HG03175 (cell line): ENCODE results near the gene ACAN.

ENCODE experiments used
- ATAC-seq: cut with Tn5 transposase; IDR thresholded peaks from one replicate; pipeline ENCODE4 v1.9.1; 2021; ENCODE audit warnings: mild to moderate bottlenecking, moderate library complexity; ENCODE audit not compliant: unreplicated experiment

Gene ACAN

DNA sequence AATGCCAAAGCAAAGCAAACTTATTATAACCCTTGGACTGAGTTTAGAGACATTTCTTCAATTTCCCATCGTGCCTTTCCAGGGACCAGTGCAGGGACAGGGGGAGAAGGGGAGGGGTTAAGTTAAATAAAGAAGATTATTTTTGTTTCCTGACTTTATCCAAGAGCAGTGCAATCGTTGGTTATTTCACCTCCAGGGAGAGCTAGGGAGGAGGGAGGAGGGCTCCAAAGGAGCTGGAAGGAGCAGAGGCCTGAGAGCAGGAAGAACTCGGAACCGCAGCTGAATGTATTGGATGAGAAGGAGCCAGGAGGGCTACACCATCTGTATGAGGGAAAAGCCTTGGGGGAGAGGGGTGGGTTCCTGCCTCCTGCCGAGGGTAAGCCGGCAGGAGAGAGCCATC is 71.4 kb downstream of the ACAN start:
- no peak for ATAC-seq

DNA sequence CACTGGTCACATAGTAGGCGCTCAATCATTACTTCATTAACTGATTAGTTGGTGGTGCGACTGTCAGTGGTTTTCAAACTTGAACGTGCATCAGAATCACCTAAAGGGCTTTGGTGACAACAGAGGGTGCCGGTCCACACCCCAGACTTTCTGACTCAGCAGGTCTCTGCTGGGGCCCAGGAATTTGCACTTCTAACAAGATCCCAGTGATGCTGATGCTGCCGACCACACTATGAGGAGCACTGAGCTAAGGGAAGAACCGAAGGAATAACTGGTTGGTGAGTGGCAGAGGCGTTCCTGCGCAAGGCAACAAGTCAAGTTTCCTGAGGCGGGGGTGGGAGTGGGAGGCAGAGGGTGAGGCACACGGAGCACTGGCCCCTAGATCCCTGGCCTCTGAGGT is 73.3 kb downstream of the ACAN start:
- ATAC-seq = no peak

DNA sequence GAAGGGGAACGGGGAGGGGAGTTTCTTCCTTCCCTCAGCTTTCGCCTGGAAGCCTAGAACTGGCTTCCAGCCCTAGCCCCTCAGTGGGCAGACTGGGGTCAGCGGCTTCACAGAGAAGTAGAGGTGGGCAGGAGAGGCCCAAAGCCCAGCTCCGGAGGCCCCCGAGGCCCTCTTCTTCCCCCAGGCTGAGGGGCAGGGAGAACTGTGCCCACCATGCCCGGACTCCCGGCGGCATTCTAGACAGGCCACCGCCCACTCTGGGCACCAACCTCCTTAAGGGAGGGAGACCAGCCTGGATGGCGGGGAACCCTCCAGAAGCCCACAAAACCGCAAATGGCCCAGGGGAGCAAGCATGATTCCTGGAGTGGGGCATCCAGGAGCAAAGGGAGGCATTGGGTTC is 74.2 kb downstream of the ACAN start:
- ATAC-seq = no peak

DNA sequence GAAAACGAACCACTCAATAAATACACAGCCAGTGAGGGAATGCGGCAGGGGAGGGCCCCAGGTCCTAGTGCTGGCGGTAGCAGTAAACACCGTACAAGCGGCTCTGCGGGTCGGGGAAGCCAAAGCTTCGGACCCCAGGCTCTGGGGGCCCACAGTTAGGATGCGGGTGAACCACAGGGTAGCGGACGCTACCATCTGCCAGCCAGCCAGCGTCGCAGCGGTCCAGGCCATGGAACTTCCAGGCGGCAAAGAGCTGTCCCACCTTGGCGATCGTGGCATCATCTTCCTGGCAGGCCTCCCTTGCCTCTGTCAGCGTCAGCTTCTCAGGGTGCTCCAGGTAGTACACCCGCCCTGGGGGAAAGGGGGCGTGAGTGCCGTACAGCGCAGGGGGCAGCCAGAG is 74.7 kb downstream of the ACAN start:
- no peak for ATAC-seq

DNA sequence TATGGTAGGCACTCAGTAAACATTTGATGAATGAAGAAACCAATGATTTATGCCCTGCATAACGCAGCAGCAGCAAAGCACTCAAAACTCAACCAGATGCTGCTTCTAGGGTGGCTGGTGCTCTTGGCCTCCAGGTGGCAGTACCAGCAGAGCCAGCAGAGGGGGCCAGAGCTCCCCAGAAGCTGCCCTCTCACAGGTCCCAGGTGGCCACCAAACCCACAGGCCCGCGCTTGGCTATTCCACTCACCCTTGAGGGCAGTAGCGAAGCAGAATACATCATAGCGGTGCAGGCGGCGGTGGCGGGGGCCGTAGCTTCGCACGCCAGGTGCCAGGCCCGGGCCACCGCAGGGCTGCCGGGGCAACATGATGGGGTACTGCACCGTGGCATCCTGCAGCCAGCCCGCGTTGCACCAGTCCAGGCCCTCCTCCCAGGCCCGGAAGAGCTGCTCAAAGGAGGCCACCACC is 75.5 kb downstream of the ACAN start:
- ATAC-seq = no peak

DNA sequence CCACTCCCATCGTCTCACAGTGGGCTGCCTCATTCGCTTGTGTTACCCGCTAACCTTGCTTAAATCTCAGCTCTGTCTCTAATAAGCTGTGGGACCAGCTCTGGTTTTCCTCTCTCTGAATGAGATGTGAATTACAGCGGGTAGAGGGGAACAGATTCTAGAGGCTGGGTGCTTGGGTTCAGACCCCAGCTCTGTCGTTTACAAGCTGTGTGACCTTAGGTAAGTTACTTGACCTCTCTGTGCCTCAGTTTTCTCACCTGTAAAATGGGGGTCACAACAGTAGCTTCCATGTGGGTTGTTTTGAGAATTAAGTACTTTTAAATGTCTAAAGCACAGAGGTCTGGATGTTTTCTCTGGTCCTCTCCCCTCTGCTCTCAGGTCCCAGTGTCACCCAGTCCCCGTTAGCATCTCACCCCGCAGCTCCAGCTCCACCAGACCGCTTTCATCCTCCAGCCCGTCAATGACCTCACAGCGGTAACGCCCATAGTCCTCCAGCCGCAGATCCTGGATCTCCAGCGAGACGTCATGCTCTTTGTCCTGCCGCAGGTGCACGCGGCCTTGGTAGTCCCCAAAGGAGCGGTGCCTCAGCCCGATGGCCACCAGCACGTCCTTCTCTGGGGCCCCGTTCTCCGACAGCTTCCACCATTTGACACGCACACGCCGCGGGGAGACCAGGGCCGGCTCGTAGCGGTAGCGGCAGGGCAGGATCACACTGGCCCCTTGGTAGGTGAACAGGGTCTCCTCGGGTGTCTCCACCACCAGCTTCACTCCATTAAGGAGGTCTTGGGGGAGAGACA is 77.9 kb downstream of the ACAN start:
- no peak for ATAC-seq

DNA sequence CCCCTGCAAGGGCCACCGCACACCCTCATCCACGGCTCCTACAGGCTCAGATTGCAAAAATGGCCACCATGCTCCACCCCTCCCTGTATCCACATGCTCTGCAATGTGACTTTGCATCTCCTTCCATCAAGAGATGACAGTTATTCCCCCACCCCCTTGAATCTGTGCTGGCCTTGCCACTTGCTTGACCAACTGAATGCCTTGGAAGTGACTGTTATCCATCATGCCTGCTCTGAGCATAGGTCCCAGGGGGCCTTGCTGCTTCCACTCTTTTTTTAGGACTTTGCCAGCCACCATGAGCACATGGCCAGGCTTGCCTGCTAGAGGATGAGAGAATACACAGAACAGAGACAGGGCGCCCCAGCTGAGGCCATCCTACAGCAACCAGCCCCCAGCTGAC is 78.5 kb downstream of the ACAN start:
- no peak for ATAC-seq

DNA sequence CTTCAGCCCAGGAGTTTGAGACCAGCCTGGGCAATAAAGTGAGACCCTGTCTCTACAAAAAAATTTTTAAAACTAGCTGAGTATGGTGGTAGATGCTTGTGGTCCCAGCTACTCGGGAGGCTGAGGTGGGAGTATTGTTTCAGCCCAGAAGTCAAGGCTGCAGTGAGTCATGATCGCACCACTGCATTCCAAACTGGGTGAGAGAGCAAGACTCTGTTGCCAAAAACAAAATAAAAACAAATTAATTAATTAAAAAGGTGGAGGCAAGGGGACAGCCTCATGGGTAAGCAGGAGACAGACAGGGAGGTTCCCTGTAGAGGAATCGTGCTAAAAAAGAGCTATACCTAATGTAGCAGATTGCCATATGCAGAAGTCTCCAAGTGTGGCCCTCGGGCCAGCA is 79.5 kb downstream of the ACAN start:
- ATAC-seq = no peak

DNA sequence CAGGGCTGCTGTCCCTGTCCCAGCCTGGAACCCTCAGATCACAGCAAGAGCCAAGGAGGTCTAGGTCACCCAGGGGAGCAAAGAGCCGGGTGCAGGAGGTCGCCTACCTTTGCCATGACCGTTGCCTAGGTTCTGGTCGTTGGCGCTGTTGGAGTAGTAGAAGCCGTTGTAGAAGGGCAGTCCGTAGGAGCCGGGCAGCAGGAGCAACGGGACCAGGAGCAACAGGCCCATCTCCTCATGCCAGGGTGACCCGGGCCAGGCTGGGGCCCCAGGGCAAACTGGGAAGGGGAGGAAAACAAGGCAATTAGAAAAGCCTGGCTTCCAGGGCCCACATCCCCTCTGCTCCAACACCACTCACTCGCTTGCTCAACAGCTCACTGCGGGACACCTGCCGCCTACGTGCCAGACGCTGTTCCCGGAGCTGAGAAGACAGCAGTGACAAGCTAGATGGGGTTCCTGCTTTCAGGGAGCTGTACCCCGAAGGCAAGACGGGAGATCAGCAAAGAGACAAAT is 83.9 kb downstream of the ACAN start:
- ATAC-seq = no peak

DNA sequence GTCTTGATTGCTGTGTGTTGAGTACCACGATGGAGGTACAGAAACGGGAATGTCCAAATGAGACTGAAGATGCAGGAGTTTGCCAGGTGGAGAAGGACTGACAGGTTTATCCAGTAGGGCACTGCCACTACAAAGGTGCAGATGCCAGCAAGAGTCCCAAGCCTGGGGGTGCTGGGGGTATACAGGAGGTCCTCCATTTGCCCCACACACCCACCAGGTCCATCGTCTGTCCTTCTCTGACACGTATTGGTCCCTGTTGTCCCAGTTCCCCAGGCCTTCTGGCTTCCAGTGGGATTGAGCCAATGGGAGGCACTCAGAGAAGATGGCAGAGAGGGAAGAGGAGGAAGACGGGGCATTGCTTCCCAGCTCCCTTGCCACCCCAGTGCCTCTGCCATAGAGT is 85.5 kb downstream of the ACAN start:
- no peak for ATAC-seq

DNA sequence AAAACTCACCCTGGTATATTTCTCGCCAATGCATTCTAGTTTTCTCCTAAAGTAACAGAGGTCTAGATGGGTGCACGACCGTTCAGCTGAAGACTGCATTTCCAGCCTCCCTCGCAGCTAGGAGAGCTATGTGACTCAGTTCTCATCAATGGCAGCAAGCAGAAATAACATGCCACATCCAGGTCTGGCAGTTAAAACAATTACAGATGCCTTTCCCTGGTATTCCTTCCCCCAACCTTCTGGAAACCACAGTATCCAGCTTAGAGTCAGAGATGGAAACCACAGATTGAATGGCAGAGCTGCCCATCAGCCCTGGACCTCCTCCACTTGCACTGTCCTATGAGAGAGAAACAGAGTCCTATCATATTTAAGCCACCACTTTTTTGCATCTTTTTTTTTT is 87.3 kb downstream of the ACAN start:
- no peak for ATAC-seq

DNA sequence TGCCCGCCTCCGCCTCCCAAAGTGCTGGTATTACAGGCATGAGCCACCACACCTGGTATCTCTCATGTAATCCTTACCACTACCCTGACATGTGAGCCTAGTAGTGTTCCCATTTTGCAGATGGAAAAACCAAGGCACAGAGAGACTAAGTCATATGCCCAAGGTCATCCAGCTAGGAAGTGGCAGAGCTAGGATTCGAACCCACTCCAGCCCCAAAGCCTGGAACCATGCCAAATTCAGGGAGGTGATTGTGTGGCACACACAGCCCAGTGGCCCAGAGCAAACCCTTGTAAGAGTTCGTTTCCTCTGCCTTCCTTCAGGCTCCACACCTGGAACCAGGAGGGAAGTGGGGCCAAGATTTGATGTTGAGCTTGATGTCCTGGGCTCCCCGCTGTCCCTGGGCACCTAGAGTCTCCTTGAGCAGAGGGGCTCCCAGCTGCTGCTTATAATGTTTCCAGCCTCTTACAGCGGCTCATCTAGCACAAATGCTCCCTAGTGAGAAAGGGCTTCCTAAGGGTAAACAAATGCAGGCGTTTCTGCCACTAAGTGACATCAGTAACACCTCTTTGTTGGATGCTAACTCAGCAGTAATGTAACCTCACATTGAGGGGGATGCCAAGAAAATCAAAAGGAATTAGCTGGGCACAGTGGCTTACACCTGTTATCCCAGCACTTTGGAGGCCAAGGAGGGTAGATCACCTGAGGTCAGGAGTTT is 88.5 kb downstream of the ACAN start:
- no peak for ATAC-seq

DNA sequence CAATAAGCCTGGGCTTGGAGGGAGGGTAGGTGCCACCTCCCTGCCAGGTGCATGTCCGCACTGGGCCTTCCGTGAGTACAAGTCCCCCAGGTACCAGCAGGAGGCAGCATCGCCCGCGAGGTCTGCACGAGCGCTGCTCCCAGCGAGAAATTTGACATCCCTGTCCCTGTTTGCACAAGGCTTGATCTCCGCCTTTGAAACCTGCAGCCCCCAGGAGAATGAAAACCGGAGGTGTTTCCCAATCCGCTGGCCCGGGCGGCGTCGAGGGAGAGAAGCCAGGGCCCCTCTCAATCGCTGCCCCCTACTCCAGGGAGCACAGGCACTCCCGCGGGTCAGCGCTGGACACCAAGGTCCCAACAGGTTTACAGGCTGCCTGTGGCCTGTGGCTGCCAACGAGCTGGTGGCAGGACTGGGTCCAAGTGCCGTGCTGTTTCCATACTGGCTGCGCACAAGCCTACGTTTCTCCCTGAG is 91.1 kb downstream of the ACAN start:
- ATAC-seq = peak; percentile 58

DNA sequence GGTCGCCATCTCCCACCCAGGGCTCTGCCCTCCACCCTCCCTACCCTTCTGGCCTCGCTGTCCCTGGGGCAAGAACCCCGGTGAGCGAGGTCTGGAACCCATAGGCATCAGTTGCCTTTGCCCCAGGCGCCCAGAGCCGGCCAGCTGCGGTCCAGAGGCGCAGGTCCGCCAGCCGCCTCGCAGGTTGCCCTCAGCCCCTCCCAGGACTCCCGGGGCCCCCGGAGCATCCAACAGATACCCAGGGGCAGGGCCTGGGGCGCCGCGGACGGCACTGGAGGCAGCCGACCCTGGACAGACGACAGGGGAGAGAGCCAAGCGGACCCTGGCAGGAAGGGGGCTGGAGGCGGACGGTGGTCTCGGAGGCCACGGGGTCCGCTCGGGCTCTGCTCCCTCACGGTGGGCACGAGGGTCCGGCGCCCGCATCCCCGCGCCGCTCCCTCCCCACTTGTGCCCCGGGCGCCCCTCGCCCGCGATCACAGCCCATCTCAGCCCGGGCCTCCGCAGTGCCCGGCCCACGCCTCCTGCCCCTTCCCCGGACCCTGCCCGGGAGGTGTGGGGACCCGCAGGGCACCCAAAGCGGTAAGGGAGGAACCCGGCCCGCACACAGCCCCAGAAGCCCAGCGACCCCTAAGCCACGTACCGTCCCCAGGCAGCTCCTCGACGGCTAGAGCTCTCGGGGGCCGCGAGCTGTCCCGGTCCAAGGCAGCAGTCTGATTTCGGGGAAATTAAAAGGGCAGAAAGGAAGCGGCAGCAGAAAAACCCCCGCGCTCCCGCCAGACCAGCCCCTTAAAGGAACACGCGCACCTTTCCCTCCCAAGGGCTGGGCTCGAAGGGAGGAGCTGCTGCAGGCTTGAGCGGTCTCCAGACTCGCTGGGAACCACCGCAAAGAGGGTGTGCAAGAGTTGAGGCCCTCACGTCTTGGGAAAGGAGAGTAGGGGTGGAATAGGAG is 91.9 kb downstream of the ACAN start, which contains the start of gene HAPLN3:
Gene HAPLN3, minus strand, starts transcription at position 726 of the 949 bp plus-strand sequence. CDS start 8,246 bp downstream, outside the sequence.
- ATAC-seq = peak; percentile 46

DNA sequence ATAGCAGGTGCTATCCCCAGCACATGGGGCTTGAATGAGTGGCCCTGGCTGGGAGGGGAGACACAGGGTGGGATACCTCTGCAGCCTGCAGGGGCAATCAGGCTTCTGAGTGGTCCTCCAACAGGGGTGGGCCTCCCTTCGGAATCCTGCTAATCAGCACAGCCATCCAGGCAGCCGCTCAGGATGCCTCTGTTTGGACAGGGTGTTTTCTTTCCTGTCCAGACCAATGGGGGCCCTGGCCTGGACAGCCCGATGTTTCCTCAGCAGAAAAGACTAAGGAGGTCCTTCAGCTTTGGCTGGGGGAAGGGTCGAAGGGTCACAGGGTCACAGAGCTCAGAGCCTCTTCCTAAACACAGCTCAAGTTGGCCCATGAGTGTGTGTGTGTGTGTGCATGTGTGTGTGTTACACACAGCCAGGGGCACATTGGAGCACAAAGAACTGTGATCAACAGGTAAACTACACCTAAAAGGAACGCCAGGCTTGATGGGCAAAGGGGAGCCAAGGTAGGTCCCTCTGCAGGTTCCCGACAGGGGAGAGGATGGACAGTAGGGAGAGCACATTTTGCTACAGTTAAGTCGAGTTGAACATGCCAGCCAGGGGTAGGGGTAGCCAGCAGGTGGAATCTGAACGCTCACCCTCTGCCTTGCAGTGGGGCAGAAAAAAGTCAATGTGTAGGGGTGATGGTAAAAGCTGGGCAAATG is 93.2 kb downstream of the ACAN start:
- no peak for ATAC-seq

DNA sequence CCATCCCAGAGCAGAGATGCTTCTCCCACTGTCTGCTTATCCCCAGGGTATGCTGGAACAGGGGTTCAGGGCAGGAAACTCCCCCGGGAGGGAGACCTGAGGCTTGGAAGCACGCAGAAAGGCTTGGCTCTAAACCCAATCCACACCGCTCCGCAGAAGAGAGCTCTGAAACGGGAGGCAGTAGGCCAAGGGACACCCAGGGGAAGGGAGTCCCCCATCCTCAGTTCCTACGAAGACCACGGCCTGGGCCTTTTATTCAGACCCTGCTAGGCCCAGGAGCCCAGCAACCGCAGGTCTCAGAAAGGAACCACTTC is 93.9 kb downstream of the ACAN start:
- no peak for ATAC-seq

DNA sequence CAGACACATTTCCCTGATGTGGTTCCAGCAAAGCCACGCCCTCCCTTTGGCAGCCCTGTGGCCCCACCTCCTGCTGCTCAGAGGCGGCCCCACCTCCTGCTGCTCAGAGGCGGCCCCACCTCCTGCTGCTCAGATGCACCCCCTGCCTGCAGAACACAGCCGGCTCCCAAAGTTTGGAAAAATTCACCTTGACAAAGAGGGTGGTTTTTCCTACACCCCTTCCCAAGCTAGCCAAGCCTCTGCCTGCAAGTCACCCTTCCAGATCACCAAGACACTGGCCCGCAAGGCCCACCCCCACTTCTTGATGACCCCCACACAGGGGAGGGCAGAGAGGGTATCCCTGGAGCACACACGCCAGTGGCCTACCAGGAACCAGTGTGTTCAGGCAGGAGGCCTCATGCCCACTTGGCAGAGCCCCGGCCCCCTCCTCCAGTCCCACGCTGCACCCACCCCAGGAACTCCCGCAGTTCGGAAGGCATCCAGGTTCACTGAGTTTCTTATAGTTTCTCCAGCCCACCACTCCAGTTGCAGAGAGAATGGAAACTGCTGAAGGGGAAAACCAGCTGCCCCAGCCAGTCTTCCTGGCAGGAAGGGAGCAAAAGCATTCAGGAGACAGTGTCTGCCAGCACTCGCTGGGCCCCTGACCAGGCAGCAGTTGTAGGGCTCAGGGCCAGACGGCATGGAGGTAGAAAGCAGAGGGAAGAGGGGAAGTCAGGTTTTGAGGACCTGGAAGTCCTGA is 94.4 kb downstream of the ACAN start:
- no peak for ATAC-seq

DNA sequence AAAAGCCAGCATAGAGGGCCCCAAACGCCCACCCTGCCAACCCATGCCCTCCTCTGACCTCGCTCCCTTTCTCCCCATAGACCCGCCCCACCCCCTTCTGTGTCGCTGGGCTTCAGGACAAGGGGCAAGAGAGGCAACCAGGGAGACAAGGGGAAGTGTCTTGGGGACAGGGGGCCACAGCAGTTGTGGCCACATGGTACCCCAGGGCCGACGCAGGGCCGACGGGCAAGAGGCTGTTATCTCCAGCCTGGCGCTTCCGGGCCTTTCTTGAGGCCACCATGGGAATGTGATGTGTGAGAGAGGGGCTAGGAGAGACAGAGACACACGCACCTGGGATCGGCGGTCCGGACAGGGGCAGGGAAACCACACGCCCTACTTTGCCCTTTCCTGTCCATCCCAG is 95.5 kb downstream of the ACAN start:
- no peak for ATAC-seq

DNA sequence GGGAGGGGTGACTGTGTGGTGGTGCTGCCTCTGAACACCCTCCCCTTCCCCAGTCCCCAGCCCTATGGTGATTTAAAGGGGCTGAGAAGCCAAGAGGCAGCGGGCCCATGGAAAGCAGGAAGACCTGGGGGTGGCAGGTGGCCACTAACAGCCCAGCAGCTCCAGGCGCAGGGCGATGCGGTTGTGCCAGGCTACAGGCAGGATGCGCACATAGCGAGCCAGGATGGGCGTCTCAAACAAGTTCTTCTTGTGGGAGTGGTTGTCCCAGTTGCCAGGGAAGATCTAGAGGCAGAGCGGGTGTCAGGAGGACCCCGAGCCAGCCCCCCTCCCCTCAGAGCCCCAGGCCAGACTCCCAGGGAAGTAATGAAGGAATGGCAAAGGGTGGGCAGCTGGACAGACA is 96.0 kb downstream of the ACAN start:
- ATAC-seq = no peak
